GM21367 (cell line): Measurements from ENCODE around the gene PGA5.

ENCODE experiments used
- ATAC-seq: cut with Tn5 transposase; IDR thresholded peaks from one replicate; pipeline ENCODE4 v1.9.1; 2021; ENCODE audit not compliant: unreplicated experiment

PGA5 gene

GRCh38 chr11:61266602-61267001 lies 25.6 kb downstream of the PGA5 start:
- ATAC-seq = no peak

DNA sequence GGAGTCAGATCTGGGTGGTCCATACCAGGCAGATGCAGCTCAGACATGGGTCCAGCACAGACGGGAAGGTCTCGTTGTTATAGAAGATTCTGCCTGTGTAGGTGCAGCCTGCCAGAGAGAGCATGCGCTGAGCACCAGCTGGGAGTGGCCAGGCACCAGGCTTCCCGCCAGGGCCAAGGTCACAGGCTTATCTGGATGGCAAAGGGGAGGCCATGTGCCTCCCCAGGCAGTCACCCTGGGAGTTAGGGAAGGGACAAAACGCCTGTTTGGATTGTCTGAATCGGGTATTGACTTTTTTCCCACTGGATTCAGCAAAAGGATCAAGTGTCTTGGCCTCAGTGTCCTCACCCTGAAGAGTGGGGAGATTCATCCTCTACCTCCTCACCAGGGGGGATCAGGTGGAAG lies 26.5 kb downstream of the PGA5 start:
- no peak for ATAC-seq

- ATAC-seq = no peak
Observed at GRCh38 chr11:61268588-61269250, 27.7 kb downstream of the PGA5 start.

GRCh38 chr11:61270354-61271076 lies 29.5 kb downstream of the PGA5 start:
- no peak for ATAC-seq

- no peak for ATAC-seq
Observed at GRCh38 chr11:61272731-61273130, 31.8 kb downstream of the PGA5 start.

- ATAC-seq = no peak
Observed at GRCh38 chr11:61273178-61274078, 32.5 kb downstream of the PGA5 start.

GRCh38 chr11:61274084-61274483 lies 33.1 kb downstream of the PGA5 start:
- no peak for ATAC-seq

- ATAC-seq = no peak
Observed at GRCh38 chr11:61275191-61275590, 34.2 kb downstream of the PGA5 start.

- no peak for ATAC-seq
Observed at GRCh38 chr11:61277186-61278000, 36.4 kb downstream of the PGA5 start.

- ATAC-seq = no peak
Observed at GRCh38 chr11:61278001-61278470, 37.1 kb downstream of the PGA5 start.

DNA sequence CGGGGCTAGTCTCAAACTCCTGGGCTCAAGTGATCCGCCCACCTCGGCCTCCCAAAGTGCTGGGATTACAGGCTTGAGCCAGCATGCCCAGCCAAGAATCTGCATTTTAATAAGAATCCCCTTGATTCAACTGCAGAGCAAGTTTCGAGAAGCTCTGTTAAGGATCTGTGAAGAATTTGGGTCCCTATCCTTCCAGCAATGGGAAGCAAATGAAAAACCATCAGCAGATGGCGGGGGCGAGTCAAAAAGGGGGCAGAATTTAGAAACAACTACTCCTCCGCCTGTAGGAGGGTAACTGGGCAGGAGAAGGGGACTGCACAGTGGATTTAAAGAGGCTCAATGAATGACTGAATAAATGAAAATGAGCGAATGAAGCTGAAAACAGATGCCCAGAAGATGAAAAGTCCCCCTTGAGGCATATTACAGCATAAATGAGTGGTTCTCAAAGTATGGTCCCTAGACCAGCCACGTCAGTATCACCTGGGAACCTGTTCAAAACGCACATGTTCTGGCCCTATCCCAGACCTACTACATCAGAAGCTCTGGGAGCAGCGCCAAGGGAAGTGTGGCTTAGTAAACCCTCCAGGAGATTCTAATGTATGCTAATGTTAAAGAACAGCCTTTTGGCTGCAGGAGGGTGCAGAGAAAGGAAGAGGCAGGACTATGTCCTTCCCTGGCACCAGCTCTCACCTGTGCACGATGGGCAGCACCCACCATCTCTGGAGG lies 39.1 kb downstream of the PGA5 start:
- ATAC-seq = no peak

GRCh38 chr11:61280883-61281580 lies 40.1 kb downstream of the PGA5 start:
- ATAC-seq = no peak

GRCh38 chr11:61281581-61282250 lies 40.7 kb downstream of the PGA5 start:
- ATAC-seq = no peak

DNA sequence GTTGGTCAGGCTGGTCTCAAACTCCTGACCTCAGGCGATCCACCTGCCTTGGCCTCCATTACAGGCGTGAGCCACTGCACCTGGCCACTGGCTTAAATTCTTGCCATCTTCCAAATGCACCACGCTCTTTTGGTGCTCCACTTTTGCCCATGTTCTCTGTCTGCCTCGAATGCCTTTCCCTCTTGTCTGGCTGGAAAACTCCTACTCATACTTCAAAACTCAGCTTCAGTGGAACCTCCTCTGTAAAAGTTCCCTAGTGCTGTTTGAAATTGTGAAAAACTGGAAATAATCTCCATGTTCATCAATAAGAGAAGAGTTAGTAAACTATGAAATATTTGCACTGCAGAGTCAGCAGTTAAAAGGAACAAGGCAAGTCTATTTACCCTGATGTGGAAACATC lies 42.6 kb downstream of the PGA5 start:
- ATAC-seq = no peak

- ATAC-seq = no peak
Observed at GRCh38 chr11:61287338-61287977, 46.5 kb downstream of the PGA5 start.

GRCh38 chr11:61290905-61291690 lies 50.1 kb downstream of the PGA5 start:
- no peak for ATAC-seq

GRCh38 chr11:61292356-61292755 lies 51.4 kb downstream of the PGA5 start:
- no peak for ATAC-seq
